Prostate gland (tissue), 2 donors: ENCODE data around the gene KEAP1. TPM values are rescaled to one million over a fixed set of nuclear protein-coding genes. Genes with fewer than 3 reads are reported as not detected.

Experiments
- DNase-seq: peaks from one replicate; pipeline ENCODE4 v3.0.0-alpha.2; 2019; ENCODE audit warnings: low spot score
- H3K27ac ChIP-seq, 2 donors: fragments of 200-600 bp; sonication (generic); 2 replicates each; pipeline ENCODE4 v1.5.1; 2017 to 2019
- H3K27me3 ChIP-seq: fragments of 200-600 bp; sonication (generic); replicated peaks from 2 replicates; pipeline ENCODE4 v1.5.1; 2019; ENCODE audit not compliant: insufficient read depth
- H3K36me3 ChIP-seq, 2 donors: fragments of 200-600 bp; sonication (generic); 1 replicate in 1 of 2; 2 replicates in 1 of 2; pipeline versions ENCODE4 v1.5.1 to v1.8.1; 2017 to 2019
- H3K4me1 ChIP-seq: fragments of 200-600 bp; sonication (generic); replicated peaks from 2 replicates; pipeline ENCODE4 v1.5.1; 2019
- H3K4me3 ChIP-seq, 2 donors: fragments of 200-600 bp; sonication (generic); 2 replicates each; pipeline ENCODE4 v1.5.1; 2017 to 2019
- H3K9me3 ChIP-seq: fragments of 200-600 bp; sonication (generic); 2 replicates; pipeline ENCODE4 v1.5.1; 2017
- CTCF ChIP-seq, 4 experiments: fragments of 200-600 bp in 2 of 4; fragments of 450-650 bp in 2 of 4; sonication (generic) in 2 of 4; IDR thresholded peaks; 1 replicate in 3 of 4; 2 replicates in 1 of 4; pipeline ENCODE4 v1.5.1; 2016 to 2019; ENCODE audit warnings: antibody characterized with exemption in 4 of 4, mild to moderate bottlenecking in 2 of 4, moderate library complexity in 2 of 4
- POLR2A ChIP-seq: fragments of 450-650 bp; IDR thresholded peaks from one replicate; pipeline ENCODE4 v1.6.1; 2016; ENCODE audit warnings: antibody characterized with exemption, mild to moderate bottlenecking
- POLR2AphosphoS5 ChIP-seq: sonication (generic); formaldehyde crosslinking; IDR thresholded peaks from one replicate; pipeline ENCODE4 v1.6.1; 2017; ENCODE audit warnings: antibody characterized with exemption
- WGBS: methylation state at CpG from one replicate; pipeline ENCODE4 v1.1.5; 2018; 5-methylcytosine and 5-hydroxymethylcytosine counted together
- intact Hi-C: fragments of 100-400 bp; cut with DNase I; formaldehyde crosslinking; loops from one replicate; pipeline ENCODE4 v1.14.2; 2022
- total RNA-seq, 2 donors: library from RNA; depleted of rRNA; stranded (reverse); fragments of >200 nt; gene quantifications; one replicate each; pipeline ENCODE4 v1.1.0, GENCODE V29; 2016

Gene KEAP1
- total RNA-seq, 2 donors from 2014 or later, result 93.4 to 94.2 TPM

DNA sequence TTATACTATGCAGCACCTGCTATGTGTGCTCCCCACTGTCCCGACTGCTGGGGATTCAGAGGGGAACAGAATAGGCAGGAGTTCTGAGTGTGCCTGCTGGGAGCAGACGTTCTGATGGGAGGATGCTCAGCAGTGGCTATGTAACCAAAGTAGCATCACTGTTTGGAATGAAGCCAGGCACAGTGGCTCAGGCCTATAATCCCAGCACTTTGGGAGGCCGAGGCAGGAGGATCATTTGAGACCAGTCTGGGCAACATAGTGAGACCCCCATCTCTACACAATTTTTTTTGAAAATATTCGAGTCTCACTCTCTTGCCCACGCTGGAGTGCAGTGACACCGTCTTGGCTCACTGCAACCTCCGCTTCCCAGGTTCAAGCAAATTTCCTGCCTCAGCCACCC, 46.6 kb upstream of the KEAP1 start:
- H3K4me1 ChIP-seq, result peaks cover 2% of the 10 kb centered on the region
- H3K9me3 ChIP-seq, result no peaks in the 10 kb centered on the region
- no peak overlapping the region for H3K4me3 ChIP-seq
- TF ChIP-seq POLR2A (no peak), CTCF (IDR thresholded peaks at IDR 0.05) (no peak), POLR2AphosphoS5 (no peak)
- DNase-seq, result no peak
- H3K27me3 ChIP-seq, result no peaks in the 10 kb centered on the region
- WGBS, result 82% methylated on average over 7 of the region's 7 CpGs
- intact Hi-C loops, result no loop called here
- H3K27ac ChIP-seq, result no peak overlapping the region
- H3K36me3 ChIP-seq, result peaks cover 8 to 20% of the 10 kb centered on the region in 2 donors

GRCh38 chr19:10548746-10549276, 45.7 kb upstream of the KEAP1 start:
- Histone ChIP-seq H3K4me1 (peaks cover 4% of the 10 kb centered on the region), H3K36me3 (peaks cover 8 to 20% of the 10 kb centered on the region in 2 donors), H3K27ac (no peak overlapping the region), H3K9me3 (no peaks in the 10 kb centered on the region), H3K4me3 (no peak overlapping the region), H3K27me3 (no peaks in the 10 kb centered on the region)
- intact Hi-C loops, result no loop called here
- no peak for DNase-seq
- TF ChIP-seq POLR2A (no peak), CTCF (IDR thresholded peaks at IDR 0.05) (no peak), POLR2AphosphoS5 (no peak)
- 94% methylated on average over 18 of the region's 18 CpGs for WGBS

DNA sequence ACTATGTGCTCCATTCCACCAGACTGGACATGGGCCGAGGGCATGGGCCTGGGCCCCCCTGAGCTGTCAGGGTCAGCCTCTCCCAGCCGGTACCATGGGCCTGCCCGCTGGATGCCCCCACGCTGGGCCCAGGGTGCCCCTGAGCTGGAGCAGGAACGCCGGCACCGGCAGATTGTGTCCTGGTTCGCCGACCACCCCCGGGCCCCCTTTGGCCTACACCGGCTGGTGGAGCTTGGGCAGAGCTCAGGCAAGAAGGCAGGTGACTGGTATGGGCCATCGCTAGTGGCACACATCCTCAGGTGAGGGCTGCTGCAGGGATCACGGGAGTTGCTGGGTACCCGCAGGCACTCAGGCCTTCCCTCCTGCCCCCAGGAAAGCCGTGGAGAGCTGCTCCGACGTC, 43.7 kb upstream of the KEAP1 start:
- Histone ChIP-seq H3K36me3 (peaks cover 4 to 14% of the 10 kb centered on the region in 2 donors), H3K27ac (no peak overlapping the region), H3K4me1 (peaks cover 4% of the 10 kb centered on the region), H3K27me3 (no peaks in the 10 kb centered on the region), H3K9me3 (no peaks in the 10 kb centered on the region), H3K4me3 (no peak overlapping the region)
- DNase-seq, result no peak
- WGBS, result 91% methylated on average over 15 of the region's 17 CpGs
- intact Hi-C loops, result no loop called here
- TF ChIP-seq POLR2AphosphoS5 (no peak), CTCF (IDR thresholded peaks at IDR 0.05) (no peak), POLR2A (no peak)

- H3K4me3 ChIP-seq, result peak overlapping the region; percentile 100
- peaks cover 0 to 12% of the 10 kb centered on the region in 2 donors for H3K36me3 ChIP-seq
- no peak for DNase-seq
- no peaks in the 10 kb centered on the region for H3K9me3 ChIP-seq
- H3K4me1 ChIP-seq, result peaks cover 4% of the 10 kb centered on the region
- peak overlapping the region; percentile 85 to 87 for H3K27ac ChIP-seq
- no peak for TF ChIP-seq POLR2A
- TF ChIP-seq CTCF (IDR thresholded peaks at IDR 0.05), result no peak
- no peak for TF ChIP-seq POLR2AphosphoS5
- whole genome bisulfite sequencing, result 28% methylated on average over 15 of the region's 23 CpGs
- intact Hi-C loops, result no loop called here
- H3K27me3 ChIP-seq, result no peaks in the 10 kb centered on the region
Observed at GRCh38 chr19:10544753-10545251, 41.6 kb upstream of the KEAP1 start.

- intact Hi-C loops, result no loop called here
- Histone ChIP-seq H3K36me3 (peaks cover 0 to 12% of the 10 kb centered on the region in 2 donors), H3K9me3 (no peaks in the 10 kb centered on the region), H3K27me3 (no peaks in the 10 kb centered on the region), H3K4me3 (peak overlapping the region; percentile 100), H3K4me1 (peaks cover 4% of the 10 kb centered on the region), H3K27ac (peak overlapping the region; percentile 85 to 87)
- 18% methylated on average over 22 of the region's 22 CpGs for WGBS
- TF ChIP-seq POLR2A (no peak), POLR2AphosphoS5 (no peak)
- DNase-seq, result no peak
Observed at GRCh38 chr19:10544242-10544752, 41.1 kb upstream of the KEAP1 start.
